Peyer's patch (tissue), 4 donors: Measurements from ENCODE around the gene CA5A.

Experiments used
- CTCF ChIP-seq, 6 experiments: fragments of 450-650 bp in 4 of 6; fragments of 200-600 bp in 2 of 6; sonication (generic) in 1 of 6; IDR thresholded peaks; one replicate each; pipeline ENCODE4 v1.5.1; 2017 to 2019; ENCODE audit warnings: antibody characterized with exemption in 6 of 6, mild to moderate bottlenecking in 3 of 6, moderate library complexity in 1 of 6
- POLR2A ChIP-seq, 2 donors: fragments of 450-650 bp; IDR thresholded peaks; one replicate each; pipeline ENCODE4 v1.5.1; 2017; ENCODE audit warnings: antibody characterized with exemption in 2 of 2, mild to moderate bottlenecking in 2 of 2, moderate library complexity in 2 of 2

DNA sequence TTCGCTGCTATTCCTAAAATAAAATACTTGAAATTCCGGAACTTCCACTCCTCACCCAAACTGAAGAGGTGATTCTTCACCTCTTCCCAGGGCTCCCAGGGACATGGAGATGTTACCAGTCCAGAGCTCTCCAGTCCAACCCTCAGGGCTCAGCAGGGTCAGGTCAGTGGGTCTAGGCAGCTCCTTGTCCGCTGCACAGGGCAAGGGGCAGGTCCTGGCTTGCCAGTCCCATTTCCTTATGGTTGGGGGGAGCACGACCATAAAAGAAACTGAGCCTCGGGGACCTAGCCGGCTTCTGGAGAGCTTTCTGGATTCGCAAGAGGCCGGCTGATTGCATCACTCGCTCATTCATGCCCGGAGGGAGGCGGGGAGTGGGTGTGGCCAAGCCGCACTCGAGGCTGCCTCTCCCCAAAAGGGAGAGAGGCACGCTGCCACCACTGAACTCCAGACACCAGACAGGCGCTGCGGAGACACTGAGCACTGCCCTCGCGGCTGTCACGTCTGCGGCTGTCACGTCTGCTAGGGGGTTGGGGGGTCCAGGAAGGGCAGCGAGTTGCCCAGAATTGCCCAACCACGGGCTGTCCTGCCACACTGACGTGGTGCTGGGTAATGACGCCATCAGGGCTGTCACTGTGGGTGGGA lies 82.8 kb downstream of the CA5A start:
- no peak for TF ChIP-seq CTCF (IDR thresholded peaks at IDR 0.05)
- peak in 1 of 2 donors; percentile 61 for TF ChIP-seq POLR2A (IDR thresholded peaks at IDR 0.05)
